HG03108 (cell line): ENCODE data around the gene HOMER1.
A peak's percentile ranks its signal among the peaks of the same experiment; 100 is the strongest.

Experiments
- ATAC-seq: cut with Tn5 transposase; IDR thresholded peaks from one replicate; pipeline ENCODE4 v1.9.1; 2021; ENCODE audit warnings: moderate library complexity; ENCODE audit not compliant: unreplicated experiment

The HOMER1 gene

GRCh38 chr5:79513704-79514390 lies at the start of gene HOMER1:
Gene HOMER1 (minus strand): TSS chr5:79514134. CDS start chr5:79512774, 1,360 bp downstream.
- ATAC-seq, result peak; percentile 53

- no peak for ATAC-seq
These were observed 49.3 kb upstream of the HOMER1 start for GRCh38 chr5:79563247-79563590.

- ATAC-seq, result no peak
These were observed 48.7 kb upstream of the HOMER1 start for GRCh38 chr5:79562351-79563246.

- ATAC-seq, result peak; percentile 31
These were observed 47.6 kb upstream of the HOMER1 start for GRCh38 chr5:79561525-79561893.

GRCh38 chr5:79560771-79561524 lies 47.0 kb upstream of the HOMER1 start:
- ATAC-seq, result peak; percentile 74

- ATAC-seq, result no peak
These were observed 41.5 kb upstream of the HOMER1 start for GRCh38 chr5:79555418-79555817.

GRCh38 chr5:79552984-79553383 lies 39.0 kb upstream of the HOMER1 start:
- ATAC-seq, result no peak

- no peak for ATAC-seq
These were observed 34.0 kb upstream of the HOMER1 start for GRCh38 chr5:79547982-79548381.

- ATAC-seq, result no peak
These were observed 33.5 kb upstream of the HOMER1 start for GRCh38 chr5:79547429-79547822.

GRCh38 chr5:79546782-79547428 lies 33.0 kb upstream of the HOMER1 start:
- ATAC-seq, result no peak

GRCh38 chr5:79544131-79544530 lies 30.2 kb upstream of the HOMER1 start:
- ATAC-seq, result no peak

GRCh38 chr5:79540939-79541338 lies 27.0 kb upstream of the HOMER1 start:
- ATAC-seq, result no peak

GRCh38 chr5:79536193-79536906 lies 22.4 kb upstream of the HOMER1 start:
- no peak for ATAC-seq

- no peak for ATAC-seq
These were observed 21.7 kb upstream of the HOMER1 start for GRCh38 chr5:79535477-79536192.

- ATAC-seq, result no peak
These were observed 15.2 kb upstream of the HOMER1 start for GRCh38 chr5:79529110-79529509.

- no peak for ATAC-seq
These were observed 13.5 kb upstream of the HOMER1 start for GRCh38 chr5:79527431-79527830.

- no peak for ATAC-seq
These were observed 13.0 kb upstream of the HOMER1 start for GRCh38 chr5:79526928-79527327.

- no peak for ATAC-seq
These were observed 12.6 kb upstream of the HOMER1 start for GRCh38 chr5:79526493-79526892.

- no peak for ATAC-seq
These were observed 7.2 kb upstream of the HOMER1 start for GRCh38 chr5:79521156-79521555.

- no peak for ATAC-seq
These were observed 4.8 kb upstream of the HOMER1 start for GRCh38 chr5:79518718-79519117.
